Measurements from ENCODE around the gene LCLAT1. TPM values are rescaled to one million over a fixed set of nuclear protein-coding genes. Genes with fewer than 3 reads are reported as not detected.

The LCLAT1 gene
- total RNA-seq, 2 experiments from 2014 or later, result 9.2 to 19.6 TPM

DNA sequence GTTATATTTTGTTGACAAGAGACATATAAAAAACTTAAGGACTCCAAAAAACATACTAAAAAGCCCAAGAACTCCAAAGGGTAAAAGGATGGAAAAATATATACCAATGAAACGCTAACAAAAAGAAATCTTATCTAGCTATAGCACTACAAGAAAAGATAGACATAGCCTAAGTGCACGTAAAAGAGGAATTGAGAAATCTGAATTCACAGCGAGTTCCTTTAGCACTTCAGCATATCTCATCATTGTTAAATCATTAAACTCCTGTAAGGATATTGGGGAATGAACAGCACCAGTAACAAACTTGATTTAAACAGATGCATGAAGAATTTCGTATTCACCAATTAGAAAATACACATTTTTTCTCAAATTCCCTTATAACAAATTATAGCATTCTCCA, 226.1 kb downstream of the LCLAT1 start:
- no peaks in the 10 kb centered on the region for H4K20me1 ChIP-seq (ENCODE audit: insufficient read depth, low read length)
- H3K4me3 ChIP-seq (ENCODE audit: low read depth, low read length, poor library complexity, severe bottlenecking), result no peak overlapping the region
- no peaks in the 10 kb centered on the region for H3K36me3 ChIP-seq (ENCODE audit: insufficient read depth, low read length)
- BruUV-seq (replicated peaks), result no TSS peak
- TF ChIP-seq, protein P1, sequence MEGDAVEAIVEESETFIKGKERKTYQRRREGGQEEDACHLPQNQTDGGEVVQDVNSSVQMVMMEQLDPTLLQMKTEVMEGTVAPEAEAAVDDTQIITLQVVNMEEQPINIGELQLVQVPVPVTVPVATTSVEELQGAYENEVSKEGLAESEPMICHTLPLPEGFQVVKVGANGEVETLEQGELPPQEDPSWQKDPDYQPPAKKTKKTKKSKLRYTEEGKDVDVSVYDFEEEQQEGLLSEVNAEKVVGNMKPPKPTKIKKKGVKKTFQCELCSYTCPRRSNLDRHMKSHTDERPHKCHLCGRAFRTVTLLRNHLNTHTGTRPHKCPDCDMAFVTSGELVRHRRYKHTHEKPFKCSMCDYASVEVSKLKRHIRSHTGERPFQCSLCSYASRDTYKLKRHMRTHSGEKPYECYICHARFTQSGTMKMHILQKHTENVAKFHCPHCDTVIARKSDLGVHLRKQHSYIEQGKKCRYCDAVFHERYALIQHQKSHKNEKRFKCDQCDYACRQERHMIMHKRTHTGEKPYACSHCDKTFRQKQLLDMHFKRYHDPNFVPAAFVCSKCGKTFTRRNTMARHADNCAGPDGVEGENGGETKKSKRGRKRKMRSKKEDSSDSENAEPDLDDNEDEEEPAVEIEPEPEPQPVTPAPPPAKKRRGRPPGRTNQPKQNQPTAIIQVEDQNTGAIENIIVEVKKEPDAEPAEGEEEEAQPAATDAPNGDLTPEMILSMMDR (conservative IDR thresholded peaks at IDR 0.05; ENCODE audit: low read length), result no peak
- no peak for TF ChIP-seq EZH2phosphoT487 (IDR thresholded peaks at IDR 0.05; ENCODE audit: borderline replicate concordance, low read depth, low read length)
- intact Hi-C loops (cut with micrococcal nuclease; ENCODE audit: unreplicated experiment), result no loop called here
- H3K79me2 ChIP-seq (ENCODE audit: insufficient read depth, low read depth, low read length), result no peaks in the 10 kb centered on the region
- H3K27ac ChIP-seq (ENCODE audit: low read depth, low read length, poor library complexity, severe bottlenecking), result no peak overlapping the region
- no peak overlapping the region for H2AFZ ChIP-seq (ENCODE audit: low read length)
- no peaks in the 10 kb centered on the region for H3K9me2 ChIP-seq (ENCODE audit: insufficient read depth, low read length)
- POLR2A ChIA-PET, result no interaction called here
- no peak overlapping the region for H3K4me2 ChIP-seq (ENCODE audit: low read length)
- DNase-seq (ENCODE audit: low spot score), result no peak
- peaks cover 8% of the 10 kb centered on the region for H3K4me1 ChIP-seq (ENCODE audit: insufficient read depth, low read length, poor library complexity, severe bottlenecking)
- peaks cover 20% of the 10 kb centered on the region for H3K9me3 ChIP-seq (ENCODE audit: low read length)
- CTCF ChIA-PET (ENCODE audit: unreplicated experiment), result no interaction called here

DNA sequence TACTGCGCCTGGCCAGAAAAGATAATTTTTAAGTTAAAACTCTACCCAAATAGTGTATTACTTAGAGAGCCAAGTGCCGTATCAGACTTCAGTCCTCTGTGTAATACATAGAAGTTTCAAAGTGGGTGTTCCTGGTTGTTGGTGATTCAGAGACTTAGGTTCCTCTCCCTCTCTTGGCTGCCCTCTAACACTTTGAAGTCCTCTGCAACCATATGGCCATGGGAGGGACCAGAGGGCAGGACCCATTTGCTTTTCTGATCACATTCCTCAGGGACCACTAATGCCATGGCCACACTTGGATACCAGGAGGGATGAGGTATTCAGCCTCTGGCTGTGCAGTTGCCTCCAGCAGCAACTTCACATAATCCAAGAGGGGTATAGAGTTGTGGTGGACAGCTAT, 228.7 kb downstream of the LCLAT1 start:
- BruUV-seq (replicated peaks), result no TSS peak
- intact Hi-C loops (cut with micrococcal nuclease; ENCODE audit: unreplicated experiment), result no loop called here
- H3K4me3 ChIP-seq (ENCODE audit: low read depth, low read length, poor library complexity, severe bottlenecking), result no peak overlapping the region
- POLR2A ChIA-PET, result interaction anchor here (0.6 kb wide), 1 partner anchor 15 kb away, joined by 3 read pairs; no protein-coding TSS in a partner anchor
- peaks cover 8% of the 10 kb centered on the region for H3K4me1 ChIP-seq (ENCODE audit: insufficient read depth, low read length, poor library complexity, severe bottlenecking)
- H4K20me1 ChIP-seq (ENCODE audit: insufficient read depth, low read length), result no peaks in the 10 kb centered on the region
- no peaks in the 10 kb centered on the region for H3K36me3 ChIP-seq (ENCODE audit: insufficient read depth, low read length)
- no peak for DNase-seq (ENCODE audit: low spot score)
- no peak for TF ChIP-seq EZH2phosphoT487 (IDR thresholded peaks at IDR 0.05; ENCODE audit: borderline replicate concordance, low read depth, low read length)
- TF ChIP-seq, protein P1 (conservative IDR thresholded peaks at IDR 0.05; ENCODE audit: low read length), result no peak
- H3K9me2 ChIP-seq (ENCODE audit: insufficient read depth, low read length), result no peaks in the 10 kb centered on the region
- no peaks in the 10 kb centered on the region for H3K79me2 ChIP-seq (ENCODE audit: insufficient read depth, low read depth, low read length)
- H3K4me2 ChIP-seq (ENCODE audit: low read length), result no peak overlapping the region
- no peak overlapping the region for H2AFZ ChIP-seq (ENCODE audit: low read length)
- H3K27ac ChIP-seq (ENCODE audit: low read depth, low read length, poor library complexity, severe bottlenecking), result no peak overlapping the region
- no peaks in the 10 kb centered on the region for H3K9me3 ChIP-seq (ENCODE audit: low read length)
- CTCF ChIA-PET (ENCODE audit: unreplicated experiment), result no interaction called here

GRCh38 chr2:30677231-30677630, 230.2 kb downstream of the LCLAT1 start:
- BruUV-seq (replicated peaks), result no TSS peak
- Histone ChIP-seq H2AFZ (ENCODE audit: low read length) (no peak overlapping the region), H3K4me2 (ENCODE audit: low read length) (no peak overlapping the region), H4K20me1 (ENCODE audit: insufficient read depth, low read length) (no peaks in the 10 kb centered on the region), H3K36me3 (ENCODE audit: insufficient read depth, low read length) (no peaks in the 10 kb centered on the region), H3K9me2 (ENCODE audit: insufficient read depth, low read length) (no peaks in the 10 kb centered on the region), H3K9me3 (ENCODE audit: low read length) (no peaks in the 10 kb centered on the region), H3K27ac (ENCODE audit: low read depth, low read length, poor library complexity, severe bottlenecking) (no peak overlapping the region), H3K4me3 (ENCODE audit: low read depth, low read length, poor library complexity, severe bottlenecking) (no peak overlapping the region), H3K4me1 (ENCODE audit: insufficient read depth, low read length, poor library complexity, severe bottlenecking) (peaks cover 8% of the 10 kb centered on the region), H3K79me2 (ENCODE audit: insufficient read depth, low read depth, low read length) (no peaks in the 10 kb centered on the region)
- CTCF ChIA-PET (ENCODE audit: unreplicated experiment), result interaction anchor here (0.5 kb wide), 1 partner anchor 9 kb away, joined by 4 read pairs; no protein-coding TSS in a partner anchor
- POLR2A ChIA-PET, result no interaction called here
- intact Hi-C loops (cut with micrococcal nuclease; ENCODE audit: unreplicated experiment), result no loop called here
- TF ChIP-seq, protein P1 (conservative IDR thresholded peaks at IDR 0.05; ENCODE audit: low read length), result no peak
- TF ChIP-seq EZH2phosphoT487 (IDR thresholded peaks at IDR 0.05; ENCODE audit: borderline replicate concordance, low read depth, low read length), result no peak
- no peak for DNase-seq (ENCODE audit: low spot score)

All from OCI-LY7 (cell line).